ENCODE data around the gene BCAP29. TPM values are rescaled to one million over a fixed set of nuclear protein-coding genes. Genes with fewer than 3 reads are reported as not detected.
A peak's percentile ranks its signal among the peaks of the same experiment; 100 is the strongest.

BCAP29 gene
- total RNA-seq, 2 experiments from 2014 or later: 11.0 to 11.7 TPM

- POLR2A ChIA-PET: interaction anchor here (1.3 to 1.6 kb wide), 2 partner anchors 12 kb away, joined by 3 to 5 read pairs; partner anchors contain the start of genes COG5 and DUS4L
- H3K27ac ChIP-seq (ENCODE audit: low read depth in 1 of 2, low read length in 2 of 2): no peak overlapping the region
- DNase-seq: no peak
- H3K4me1 ChIP-seq (ENCODE audit: insufficient read depth, low read length): peaks cover 4% of the 10 kb centered on the region
- ATAC-seq (ENCODE audit: poor library complexity): no peak
- H3K9me3 ChIP-seq (ENCODE audit: control insufficient read depth in 1 of 2, insufficient read depth in 1 of 2, low read length in 2 of 2): no peaks in the 10 kb centered on the region
- no peak overlapping the region for H3K27ac Mint-ChIP-seq
- H3K4me3 ChIP-seq (ENCODE audit: low read length): no peak overlapping the region
- peaks cover 63% of the 10 kb centered on the region for H3K4me1 Mint-ChIP-seq (ENCODE audit: low read depth)
- peaks cover 63% of the 10 kb centered on the region for H3K36me3 ChIP-seq (ENCODE audit: insufficient read depth, low read length)
- TF ChIP-seq, protein P1, sequence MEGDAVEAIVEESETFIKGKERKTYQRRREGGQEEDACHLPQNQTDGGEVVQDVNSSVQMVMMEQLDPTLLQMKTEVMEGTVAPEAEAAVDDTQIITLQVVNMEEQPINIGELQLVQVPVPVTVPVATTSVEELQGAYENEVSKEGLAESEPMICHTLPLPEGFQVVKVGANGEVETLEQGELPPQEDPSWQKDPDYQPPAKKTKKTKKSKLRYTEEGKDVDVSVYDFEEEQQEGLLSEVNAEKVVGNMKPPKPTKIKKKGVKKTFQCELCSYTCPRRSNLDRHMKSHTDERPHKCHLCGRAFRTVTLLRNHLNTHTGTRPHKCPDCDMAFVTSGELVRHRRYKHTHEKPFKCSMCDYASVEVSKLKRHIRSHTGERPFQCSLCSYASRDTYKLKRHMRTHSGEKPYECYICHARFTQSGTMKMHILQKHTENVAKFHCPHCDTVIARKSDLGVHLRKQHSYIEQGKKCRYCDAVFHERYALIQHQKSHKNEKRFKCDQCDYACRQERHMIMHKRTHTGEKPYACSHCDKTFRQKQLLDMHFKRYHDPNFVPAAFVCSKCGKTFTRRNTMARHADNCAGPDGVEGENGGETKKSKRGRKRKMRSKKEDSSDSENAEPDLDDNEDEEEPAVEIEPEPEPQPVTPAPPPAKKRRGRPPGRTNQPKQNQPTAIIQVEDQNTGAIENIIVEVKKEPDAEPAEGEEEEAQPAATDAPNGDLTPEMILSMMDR (IDR thresholded peaks at IDR 0.05): no peak
- H3K27me3 ChIP-seq (ENCODE audit: control insufficient read depth in 1 of 2, insufficient read depth in 2 of 2, low read length in 2 of 2): no peaks in the 10 kb centered on the region
- H3K9me3 Mint-ChIP-seq: peaks cover 2% of the 10 kb centered on the region
- H3K27me3 Mint-ChIP-seq: no peaks in the 10 kb centered on the region
- no peak overlapping the region for H3K4me3 Mint-ChIP-seq
- CTCF ChIA-PET: interaction anchor here (1.3 kb wide), 1 partner anchor 12 kb away, joined by 3 read pairs; the partner anchor contains the start of genes COG5 and DUS4L
- H3K36me3 Mint-ChIP-seq (ENCODE audit: low read depth): peaks cover 90% of the 10 kb centered on the region
- intact Hi-C loops (cut with DNase I, micrococcal nuclease): no loop called here
Measured at GRCh38 chr7:107551936-107552335, 28.1 kb upstream of the BCAP29 start.

DNA sequence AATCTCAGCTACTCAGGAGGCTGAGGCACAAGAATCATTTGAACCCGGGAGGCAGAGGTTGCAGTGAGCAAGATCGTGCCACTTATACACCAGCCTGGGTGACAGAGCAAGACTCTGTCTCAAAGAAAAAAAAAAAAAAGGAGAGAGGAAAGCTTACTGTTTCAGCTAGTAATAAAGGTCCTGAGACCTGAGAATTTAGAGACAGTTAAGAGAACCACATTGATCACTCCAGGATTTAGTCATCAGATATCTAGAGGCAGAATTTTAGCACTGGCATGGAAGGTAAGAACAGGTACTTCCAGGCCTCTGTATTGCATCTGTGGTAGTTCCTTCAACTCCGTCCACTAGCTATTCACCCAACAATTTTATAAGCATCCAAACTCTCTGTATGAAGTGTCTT is 24.2 kb upstream of the BCAP29 start:
- H3K4me1 ChIP-seq (ENCODE audit: insufficient read depth, low read length): peaks cover 16% of the 10 kb centered on the region
- no peak for ATAC-seq (ENCODE audit: poor library complexity)

DNA sequence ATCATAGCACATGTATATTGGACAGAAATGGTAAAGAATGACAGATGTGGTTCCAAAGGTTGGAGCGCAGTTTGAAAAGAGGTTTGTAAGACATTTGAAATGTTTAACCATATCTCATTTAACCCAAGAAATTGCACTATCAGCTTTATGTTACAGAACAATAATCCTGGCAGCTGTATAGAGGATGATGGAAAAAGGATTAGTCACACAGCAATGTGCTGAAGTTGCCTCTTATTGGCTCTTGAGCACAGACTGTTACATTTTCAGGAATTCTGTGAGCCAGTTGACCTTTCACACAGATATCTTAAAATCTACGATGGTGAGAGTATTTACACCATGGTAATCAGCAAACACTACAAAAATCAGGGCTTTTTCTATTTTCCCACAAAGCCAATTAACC is 20.2 kb upstream of the BCAP29 start:
- Mint-ChIP-seq H3K27ac (peak overlapping the region; percentile 94), H3K27me3 (no peaks in the 10 kb centered on the region), H3K4me1 (ENCODE audit: low read depth) (peaks cover 69% of the 10 kb centered on the region), H3K4me3 (no peak overlapping the region), H3K36me3 (ENCODE audit: low read depth) (peaks cover 55% of the 10 kb centered on the region), H3K9me3 (no peaks in the 10 kb centered on the region)
- H3K36me3 ChIP-seq (ENCODE audit: insufficient read depth, low read length): peaks cover 32% of the 10 kb centered on the region
- H3K27ac ChIP-seq (ENCODE audit: low read depth in 1 of 2, low read length in 2 of 2): peak overlapping the region in 1 of 2 donors; percentile 58
- H3K4me3 ChIP-seq (ENCODE audit: low read length): no peak overlapping the region
- intact Hi-C loops (cut with DNase I, micrococcal nuclease): loop anchor here (5.0 to 10.0 kb wide), 7 partner anchors 185 to 1275 kb away; partner anchors contain the start of genes CBLL1 (in 1 of the 2), CCDC71L (in 1 of the 2), DLD (in 1 of the 2) and HBP1 (in 1 of the 2)
- no peaks in the 10 kb centered on the region for H3K27me3 ChIP-seq (ENCODE audit: control insufficient read depth in 1 of 2, insufficient read depth in 2 of 2, low read length in 2 of 2)
- DNase-seq: no peak
- ChIA-PET CTCF (interaction anchor here (1.2 kb wide), 1 partner anchor 22 kb away, joined by 3 read pairs; no protein-coding TSS in a partner anchor), POLR2A (interaction anchor here (0.9 kb wide), 1 partner anchor 183 kb away, joined by 3 read pairs; no protein-coding TSS in a partner anchor)
- TF ChIP-seq, protein P1 (IDR thresholded peaks at IDR 0.05): no peak
- peaks cover 40% of the 10 kb centered on the region for H3K4me1 ChIP-seq (ENCODE audit: insufficient read depth, low read length)
- H3K9me3 ChIP-seq (ENCODE audit: control insufficient read depth in 1 of 2, insufficient read depth in 1 of 2, low read length in 2 of 2): no peaks in the 10 kb centered on the region
- ATAC-seq (ENCODE audit: poor library complexity): no peak

More for the DNA sequence above, 24.2 kb upstream of the BCAP29 start:
- H3K4me3 Mint-ChIP-seq: no peak overlapping the region
- peaks cover 65% of the 10 kb centered on the region for H3K4me1 Mint-ChIP-seq (ENCODE audit: low read depth)
- H3K27me3 Mint-ChIP-seq: no peaks in the 10 kb centered on the region
- POLR2A ChIA-PET: no interaction called here
- DNase-seq: no peak
- intact Hi-C loops (cut with DNase I, micrococcal nuclease): no loop called here
- no peaks in the 10 kb centered on the region for H3K27me3 ChIP-seq (ENCODE audit: control insufficient read depth in 1 of 2, insufficient read depth in 2 of 2, low read length in 2 of 2)
- H3K9me3 ChIP-seq (ENCODE audit: control insufficient read depth in 1 of 2, insufficient read depth in 1 of 2, low read length in 2 of 2): no peaks in the 10 kb centered on the region
- no peak overlapping the region for H3K27ac Mint-ChIP-seq
- no peak overlapping the region for H3K4me3 ChIP-seq (ENCODE audit: low read length)
- no peaks in the 10 kb centered on the region for H3K9me3 Mint-ChIP-seq
- TF ChIP-seq, protein P1 (IDR thresholded peaks at IDR 0.05): no peak
- CTCF ChIA-PET: no interaction called here
- H3K27ac ChIP-seq (ENCODE audit: low read depth in 1 of 2, low read length in 2 of 2): no peak overlapping the region
- H3K36me3 Mint-ChIP-seq (ENCODE audit: low read depth): peaks cover 74% of the 10 kb centered on the region
- H3K36me3 ChIP-seq (ENCODE audit: insufficient read depth, low read length): peaks cover 57% of the 10 kb centered on the region
